NT2/D1 (cell line): Measurements from ENCODE around the gene HABP4.

Experiments used
- DNase-seq: peaks from one replicate; pipeline ENCODE4 v3.0.0-alpha.2; 2011; ENCODE audit warnings: low read depth, low spot score
- H3K27me3 ChIP-seq: 2 replicates; pipeline ENCODE4 v1.6.0; 2011; ENCODE audit warnings: mild to moderate bottlenecking; ENCODE audit not compliant: insufficient read length, insufficient read depth
- H3K36me3 ChIP-seq: 2 replicates; pipeline ENCODE4 v1.6.1; 2011; ENCODE audit warnings: mild to moderate bottlenecking, low read length, mixed read lengths; ENCODE audit not compliant: insufficient read depth, insufficient read length
- H3K4me1 ChIP-seq: 2 replicates; pipeline ENCODE4 v1.5.1; 2011; ENCODE audit not compliant: insufficient read depth, insufficient read length
- H3K4me3 ChIP-seq: 2 replicates; pipeline ENCODE4 v1.5.1; 2011; ENCODE audit warnings: low read depth; ENCODE audit not compliant: insufficient read length
- H3K9ac ChIP-seq: 2 replicates; pipeline ENCODE4 v1.6.0; 2011; ENCODE audit warnings: low read depth; ENCODE audit not compliant: insufficient read length
- H3K9me3 ChIP-seq: 2 replicates; pipeline ENCODE4 v1.5.1; 2011; ENCODE audit warnings: mild to moderate bottlenecking, low read length; ENCODE audit not compliant: insufficient read depth
- SUZ12 ChIP-seq: IDR thresholded peaks from 2 replicates; pipeline ENCODE4 v1.6.1; 2011; ENCODE audit not compliant: insufficient read length, insufficient read depth; ENCODE audit errors: extremely low read depth
- YY1 ChIP-seq: IDR thresholded peaks from 2 replicates; pipeline ENCODE4 v1.6.1; 2011; ENCODE audit not compliant: insufficient read length, insufficient read depth
- ZNF274 ChIP-seq: IDR thresholded peaks from 2 replicates; pipeline ENCODE4 v1.6.1; 2011; ENCODE audit warnings: mild to moderate bottlenecking, low read depth, low read length

The HABP4 gene

GRCh38 chr9:96437454-96437853 is 12.5 kb upstream of the HABP4 start:
- Histone ChIP-seq H3K9ac (no peak overlapping the region), H3K4me3 (no peak overlapping the region), H3K36me3 (no peaks in the 10 kb centered on the region), H3K9me3 (no peaks in the 10 kb centered on the region), H3K27me3 (no peaks in the 10 kb centered on the region), H3K4me1 (peaks cover 3% of the 10 kb centered on the region)
- DNase-seq = no peak
- TF ChIP-seq YY1 (no peak), SUZ12 (no peak)

GRCh38 chr9:96440671-96441199 is 9.2 kb upstream of the HABP4 start:
- H3K4me1 ChIP-seq = peaks cover 3% of the 10 kb centered on the region
- no peak for DNase-seq

GRCh38 chr9:96441798-96442445 is 8.0 kb upstream of the HABP4 start:
- no peaks in the 10 kb centered on the region for H3K27me3 ChIP-seq
- TF ChIP-seq SUZ12 = no peak
- no peak for TF ChIP-seq ZNF274
- TF ChIP-seq YY1 = no peak
- H3K4me3 ChIP-seq = no peak overlapping the region
- no peak for DNase-seq
- no peak overlapping the region for H3K9ac ChIP-seq
- no peaks in the 10 kb centered on the region for H3K36me3 ChIP-seq
- peaks cover 1% of the 10 kb centered on the region for H3K4me1 ChIP-seq
- H3K9me3 ChIP-seq = no peaks in the 10 kb centered on the region

More at GRCh38 chr9:96440671-96441199, 9.2 kb upstream of the HABP4 start:
- no peak overlapping the region for H3K4me3 ChIP-seq
- no peaks in the 10 kb centered on the region for H3K36me3 ChIP-seq
- no peak overlapping the region for H3K9ac ChIP-seq
- TF ChIP-seq YY1 = no peak
- TF ChIP-seq ZNF274 = no peak
- TF ChIP-seq SUZ12 = no peak
- no peaks in the 10 kb centered on the region for H3K27me3 ChIP-seq
- H3K9me3 ChIP-seq = no peaks in the 10 kb centered on the region

- Histone ChIP-seq H3K4me3 (no peak overlapping the region), H3K36me3 (no peaks in the 10 kb centered on the region), H3K9me3 (no peaks in the 10 kb centered on the region), H3K27me3 (peaks cover 3% of the 10 kb centered on the region), H3K4me1 (no peaks in the 10 kb centered on the region), H3K9ac (no peak overlapping the region)
- no peak for DNase-seq
- TF ChIP-seq ZNF274 (no peak), SUZ12 (no peak), YY1 (no peak)
Observed at GRCh38 chr9:96442491-96442890, 7.5 kb upstream of the HABP4 start.

- peaks cover 34% of the 10 kb centered on the region for H3K27me3 ChIP-seq
- H3K4me3 ChIP-seq = no peak overlapping the region
- no peak for TF ChIP-seq YY1
- no peak for TF ChIP-seq SUZ12
- TF ChIP-seq ZNF274 = no peak
- H3K36me3 ChIP-seq = no peaks in the 10 kb centered on the region
- H3K4me1 ChIP-seq = peaks cover 5% of the 10 kb centered on the region
- no peaks in the 10 kb centered on the region for H3K9me3 ChIP-seq
- H3K9ac ChIP-seq = no peak overlapping the region
- DNase-seq = no peak
Observed at GRCh38 chr9:96447406-96447805, 2.6 kb upstream of the HABP4 start.

- TF ChIP-seq SUZ12 = no peak
- no peak for TF ChIP-seq ZNF274
- no peak for TF ChIP-seq YY1
- Histone ChIP-seq H3K4me3 (no peak overlapping the region), H3K36me3 (no peaks in the 10 kb centered on the region), H3K27me3 (peaks cover 34% of the 10 kb centered on the region), H3K4me1 (peaks cover 5% of the 10 kb centered on the region), H3K9me3 (no peaks in the 10 kb centered on the region), H3K9ac (no peak overlapping the region)
- no peak for DNase-seq
Observed at GRCh38 chr9:96448546-96449170, 1.3 kb upstream of the HABP4 start.

GRCh38 chr9:96449523-96449844 is 485 bp upstream of the HABP4 start:
- Histone ChIP-seq H3K36me3 (no peaks in the 10 kb centered on the region), H3K9me3 (no peaks in the 10 kb centered on the region), H3K27me3 (peaks cover 34% of the 10 kb centered on the region), H3K9ac (peak overlapping the region; percentile 12), H3K4me1 (peaks cover 5% of the 10 kb centered on the region), H3K4me3 (peak overlapping the region; percentile 32)
- TF ChIP-seq SUZ12 = no peak
- no peak for TF ChIP-seq YY1
- TF ChIP-seq ZNF274 = no peak
- no peak for DNase-seq
